Type B pancreatic cell (in vitro differentiated cells): ENCODE results near the gene SSPN. TPM values are rescaled to one million over a fixed set of nuclear protein-coding genes. Genes with fewer than 3 reads are reported as not detected.

Experiments
- DNase-seq: peaks from one replicate; pipeline ENCODE4 v3.0.0; 2021; ENCODE audit warnings: mixed read lengths; ENCODE audit not compliant: unreplicated experiment; ENCODE audit errors: extremely low spot score
- H3K27ac Mint-ChIP-seq: 2 replicates; pipeline ENCODE4 v1.8.0; 2021; ENCODE audit warnings: mild to moderate bottlenecking, mixed read lengths
- H3K27me3 Mint-ChIP-seq: 2 replicates; pipeline ENCODE4 v1.8.0; 2021; ENCODE audit warnings: mixed read lengths
- H3K36me3 Mint-ChIP-seq: 2 replicates; pipeline ENCODE4 v1.8.0; 2021; ENCODE audit warnings: mixed read lengths
- H3K4me1 Mint-ChIP-seq: one replicate; pipeline ENCODE4 v1.8.0; 2021; ENCODE audit warnings: mixed read lengths; ENCODE audit not compliant: unreplicated experiment
- H3K4me3 Mint-ChIP-seq: 2 replicates; pipeline ENCODE4 v1.8.0; 2021; ENCODE audit warnings: mild to moderate bottlenecking, mixed read lengths
- H3K9me3 Mint-ChIP-seq: 2 replicates; pipeline ENCODE4 v1.8.0; 2021; ENCODE audit warnings: mixed read lengths
- CTCF ChIP-seq: fragments of 200-600 bp; sonication (generic); conservative IDR thresholded peaks from 2 replicates; pipeline ENCODE4 v1.5.0; 2021; ENCODE audit warnings: antibody characterized with exemption, mild to moderate bottlenecking
- long read RNA-seq: library from polyadenylated mRNA; unstranded; transcript quantifications from one replicate; pipeline ENCODE4 v2.0.0, GENCODE V29; 2020
- total RNA-seq: library from RNA; stranded (reverse); gene quantifications from 2 replicates; pipeline ENCODE4 v1.2.1, GENCODE V29; 2021; ENCODE audit warnings: low replicate concordance

The SSPN gene
- total RNA-seq: 2.9 and 11.3 TPM in 2 replicates
- long read RNA-seq, full-length matches to known transcripts: 5 of 6 reads
- long read RNA-seq, partial matches to known transcripts: 0 of 6 reads
- long read RNA-seq, other reads (novel, unspliced or antisense): 1 of 6 reads

- Mint-ChIP-seq H3K27me3 (peaks cover 39% of the 10 kb centered on the region), H3K4me3 (peak within 1 kb of the TSS; percentile 96), H3K27ac (peak within 1 kb of the TSS; percentile 86), H3K36me3 (no peaks in the 10 kb centered on the region), H3K4me1 (peaks cover 4% of the 10 kb centered on the region), H3K9me3 (no peaks in the 10 kb centered on the region)
- TF ChIP-seq CTCF: no peak
- DNase-seq: peak; percentile 81
These were observed at the start of gene SSPN for GRCh38 chr12:26195250-26195640. Gene SSPN (plus strand): TSS chr12:26195573. CDS start chr12:26195673, 100 bp downstream.

- H3K4me1 Mint-ChIP-seq: no peaks in the 10 kb centered on the region
- TF ChIP-seq CTCF: no peak
These were observed 47.1 kb upstream of the SSPN start for GRCh38 chr12:26148291-26148690.

GRCh38 chr12:26149968-26150500, 45.3 kb upstream of the SSPN start:
- Mint-ChIP-seq H3K27me3 (peaks cover 16% of the 10 kb centered on the region), H3K27ac (no peak overlapping the region), H3K4me3 (no peak overlapping the region), H3K4me1 (no peaks in the 10 kb centered on the region), H3K9me3 (no peaks in the 10 kb centered on the region), H3K36me3 (no peaks in the 10 kb centered on the region)
- no peak for TF ChIP-seq CTCF
- no peak for DNase-seq

More at GRCh38 chr12:26148291-26148690, 47.1 kb upstream of the SSPN start:
- H3K27ac Mint-ChIP-seq: no peak overlapping the region
- H3K4me3 Mint-ChIP-seq: no peak overlapping the region
- no peaks in the 10 kb centered on the region for H3K9me3 Mint-ChIP-seq
- H3K36me3 Mint-ChIP-seq: no peaks in the 10 kb centered on the region
- no peak for DNase-seq
- H3K27me3 Mint-ChIP-seq: peaks cover 15% of the 10 kb centered on the region

GRCh38 chr12:26150736-26151450, 44.5 kb upstream of the SSPN start:
- no peak for DNase-seq
- H3K27ac Mint-ChIP-seq: no peak overlapping the region
- peaks cover 22% of the 10 kb centered on the region for H3K27me3 Mint-ChIP-seq
- no peaks in the 10 kb centered on the region for H3K36me3 Mint-ChIP-seq
- H3K9me3 Mint-ChIP-seq: no peaks in the 10 kb centered on the region
- no peak for TF ChIP-seq CTCF
- no peaks in the 10 kb centered on the region for H3K4me1 Mint-ChIP-seq
- H3K4me3 Mint-ChIP-seq: no peak overlapping the region

GRCh38 chr12:26152507-26153102, 42.8 kb upstream of the SSPN start:
- H3K4me3 Mint-ChIP-seq: no peak overlapping the region
- H3K27me3 Mint-ChIP-seq: peaks cover 18% of the 10 kb centered on the region
- no peaks in the 10 kb centered on the region for H3K4me1 Mint-ChIP-seq
- no peaks in the 10 kb centered on the region for H3K9me3 Mint-ChIP-seq
- DNase-seq: no peak
- no peaks in the 10 kb centered on the region for H3K36me3 Mint-ChIP-seq
- no peak for TF ChIP-seq CTCF
- H3K27ac Mint-ChIP-seq: no peak overlapping the region
